Sigmoid colon (tissue), 7 donors: Measurements from ENCODE around the gene CDK8. TPM values are rescaled to one million over a fixed set of nuclear protein-coding genes. Genes with fewer than 3 reads are reported as not detected.
"Not testable (repeated sequence)": the region's sequence is repeated elsewhere in the genome, so short reads cannot be mapped to it uniquely, and the experiment has no call there.

Experiments
- DNase-seq: peaks from one replicate; pipeline ENCODE4 v3.0.0-alpha.2; 2019
- H3K27ac ChIP-seq, 4 donors: fragments of 200-600 bp; sonication (generic); one replicate each; pipeline ENCODE4 v1.5.1; 2016 to 2019; ENCODE audit warnings: mild to moderate bottlenecking in 1 of 4
- H3K27me3 ChIP-seq, 3 donors: fragments of 200-600 bp; sonication (generic); one replicate each; pipeline ENCODE4 v1.5.1; 2019; ENCODE audit warnings: mild to moderate bottlenecking in 1 of 3
- H3K36me3 ChIP-seq, 4 donors: fragments of 200-600 bp; sonication (generic); one replicate each; pipeline ENCODE4 v1.5.1; 2016 to 2019
- H3K4me1 ChIP-seq, 4 donors: fragments of 200-600 bp; sonication (generic); one replicate each; pipeline ENCODE4 v1.5.1; 2017 to 2019
- H3K4me3 ChIP-seq, 4 donors: fragments of 200-600 bp; sonication (generic); one replicate each; pipeline ENCODE4 v1.5.1; 2017 to 2019; ENCODE audit warnings: mild to moderate bottlenecking in 2 of 4, moderate library complexity in 1 of 4
- H3K9me3 ChIP-seq, 4 donors: fragments of 200-600 bp in 3 of 4; sonication (generic) in 3 of 4; one replicate each; pipeline versions ENCODE4 v1.5.1 to v1.6.1; 2013 to 2019
- CTCF ChIP-seq, 4 experiments: fragments of 450-650 bp in 3 of 4; fragments of 200-600 bp in 1 of 4; IDR thresholded peaks; one replicate each; pipeline ENCODE4 v1.5.1; 2016 to 2019; ENCODE audit warnings: antibody characterized with exemption in 4 of 4, mild to moderate bottlenecking in 3 of 4, moderate library complexity in 2 of 4
- EP300 ChIP-seq, 4 donors: sonication (generic); formaldehyde crosslinking; IDR thresholded peaks; one replicate each; pipeline ENCODE4 v1.6.1; 2017; ENCODE audit warnings: antibody characterized with exemption in 4 of 4
- POLR2A ChIP-seq, 2 donors: fragments of 450-650 bp; IDR thresholded peaks; one replicate each; pipeline ENCODE4 v1.6.1; 2016; ENCODE audit warnings: antibody characterized with exemption in 2 of 2, mild to moderate bottlenecking in 2 of 2, moderate library complexity in 2 of 2
- POLR2AphosphoS5 ChIP-seq, 4 donors: sonication (generic); formaldehyde crosslinking; IDR thresholded peaks; one replicate each; pipeline ENCODE4 v1.6.1; 2017; ENCODE audit warnings: antibody characterized with exemption in 4 of 4
- WGBS, 2 donors: extraction: QIAGEN DNeasy Blood & Tissue Kit; methylation state at CpG; one replicate each; pipeline ENCODE4 v1.1.7; 2013; 5-methylcytosine and 5-hydroxymethylcytosine counted together
- intact Hi-C: fragments of 100-400 bp; cut with DNase I; formaldehyde crosslinking; loops from one replicate; pipeline ENCODE4 v1.15.1; 2023
- polyA plus RNA-seq, 3 donors: library from polyadenylated mRNA; stranded (reverse); fragments of 200-250 nt; gene quantifications; one replicate each; pipeline ENCODE4 v1.2.3, GENCODE V29; 2013
- total RNA-seq, 4 donors: library from RNA; depleted of rRNA; stranded (reverse); fragments of >200 nt; gene quantifications; one replicate each; pipeline ENCODE4 v1.1.0, GENCODE V29; 2016
- donor health status: healthy with polysubstance abuse.
- donor health status: Bipolar disorder and iron deficiency.
- donor health status: healthy.

Gene CDK8
- total and polyA plus RNA-seq, 7 donors = 10.8 to 78.6 (median 42.3) TPM

DNA sequence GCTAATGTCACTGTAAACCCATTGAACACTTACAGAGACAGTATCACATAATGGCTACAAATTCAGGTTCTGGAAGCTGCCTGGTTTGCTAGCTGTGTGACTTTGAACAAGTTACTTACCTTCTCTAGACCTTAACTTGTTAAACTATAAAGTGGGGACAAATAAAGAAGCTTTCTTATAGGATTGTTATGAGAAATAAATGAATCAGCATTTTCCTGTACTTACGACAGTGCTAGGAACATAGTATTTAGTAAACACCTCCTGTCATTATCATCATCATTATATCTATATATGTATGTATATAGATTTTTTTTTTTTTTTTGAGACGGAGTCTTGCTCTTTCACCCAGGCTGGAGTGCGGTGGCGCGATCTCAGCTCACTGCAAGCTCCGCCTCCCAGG is 54.9 kb downstream of the CDK8 start:
- TF ChIP-seq CTCF (IDR thresholded peaks at IDR 0.05) (no peak), POLR2A (IDR thresholded peaks at IDR 0.05) (no peak), POLR2AphosphoS5 (IDR thresholded peaks at IDR 0.05) (no peak), EP300 (IDR thresholded peaks at IDR 0.05) (no peak)
- intact Hi-C loops = no loop called here
- Histone ChIP-seq H3K4me3 (no peak overlapping the region), H3K4me1 (peaks cover 0 to 44% (median 19%) of the 10 kb centered on the region in 4 donors), H3K27ac (no peak overlapping the region), H3K27me3 (no peaks in the 10 kb centered on the region), H3K36me3 (no peaks in the 10 kb centered on the region), H3K9me3 (no peaks in the 10 kb centered on the region)
- 97 to 99% methylated on average over 6 of the region's 6 CpGs for WGBS, 2 donors
- DNase-seq = no peak

GRCh38 chr13:26310003-26310402 is 56.1 kb downstream of the CDK8 start:
- H3K4me1 ChIP-seq = peaks cover 0 to 46% (median 18%) of the 10 kb centered on the region in 4 donors
- H3K36me3 ChIP-seq = no peaks in the 10 kb centered on the region
- WGBS, 2 donors = 95 to 97% methylated on average over 4 of the region's 4 CpGs
- no peaks in the 10 kb centered on the region for H3K27me3 ChIP-seq
- intact Hi-C loops = no loop called here
- DNase-seq = no peak
- no peaks in the 10 kb centered on the region for H3K9me3 ChIP-seq
- no peak overlapping the region for H3K4me3 ChIP-seq
- TF ChIP-seq CTCF (IDR thresholded peaks at IDR 0.05) = no peak
- no peak for TF ChIP-seq POLR2AphosphoS5 (IDR thresholded peaks at IDR 0.05)
- no peak for TF ChIP-seq POLR2A (IDR thresholded peaks at IDR 0.05)
- no peak for TF ChIP-seq EP300 (IDR thresholded peaks at IDR 0.05)
- H3K27ac ChIP-seq = no peak overlapping the region

DNA sequence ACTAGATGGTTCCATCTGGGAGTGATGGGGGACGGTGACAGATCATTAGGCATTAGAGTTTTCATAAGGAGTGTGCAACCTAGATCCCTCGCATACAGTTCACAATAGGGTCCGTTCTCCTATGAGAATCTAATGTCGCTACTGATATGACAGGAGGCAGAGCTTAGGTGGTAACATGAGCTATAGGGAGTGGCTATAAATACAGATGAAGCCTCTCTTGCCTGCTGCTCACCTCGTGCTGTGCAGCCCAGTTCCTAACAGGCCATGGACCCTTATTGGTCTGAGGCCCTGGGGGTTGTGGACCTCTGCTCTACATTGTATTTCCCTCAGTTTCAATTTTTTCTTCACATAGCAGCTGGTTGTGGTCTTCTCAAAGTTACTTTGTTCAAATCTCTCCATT is 56.5 kb downstream of the CDK8 start:
- no peaks in the 10 kb centered on the region for H3K27me3 ChIP-seq
- no peak overlapping the region for H3K4me3 ChIP-seq
- TF ChIP-seq CTCF (IDR thresholded peaks at IDR 0.05) (no peak), POLR2AphosphoS5 (IDR thresholded peaks at IDR 0.05) (no peak), EP300 (IDR thresholded peaks at IDR 0.05) (no peak), POLR2A (IDR thresholded peaks at IDR 0.05) (no peak)
- H3K27ac ChIP-seq = no peak overlapping the region
- peaks cover 0 to 46% (median 18%) of the 10 kb centered on the region in 4 donors for H3K4me1 ChIP-seq
- H3K36me3 ChIP-seq = no peaks in the 10 kb centered on the region
- H3K9me3 ChIP-seq = no peaks in the 10 kb centered on the region
- no peak for DNase-seq
- 93 to 96% methylated on average over 5 of the region's 5 CpGs for WGBS, 2 donors
- intact Hi-C loops = no loop called here

GRCh38 chr13:26312019-26312418 is 58.1 kb downstream of the CDK8 start:
- intact Hi-C loops = not testable (repeated sequence)
- WGBS, 2 donors = 96 to 97% methylated on average over 7 of the region's 7 CpGs

GRCh38 chr13:26316095-26316494 is 62.2 kb downstream of the CDK8 start:
- H3K9me3 ChIP-seq, H3K27me3 ChIP-seq, H3K27ac ChIP-seq, DNase-seq, H3K36me3 ChIP-seq, intact Hi-C loops, H3K4me3 ChIP-seq: not testable (repeated sequence)
- WGBS, 2 donors = 96 to 100% methylated on average over 1 of the region's 1 CpG
- peaks cover 0 to 29% (median 7%) of the 10 kb centered on the region in 4 donors for H3K4me1 ChIP-seq

More at GRCh38 chr13:26312019-26312418, 58.1 kb downstream of the CDK8 start:
- not testable (repeated sequence) for H3K4me3 ChIP-seq, H3K27ac ChIP-seq, H3K9me3 ChIP-seq, H3K36me3 ChIP-seq, H3K27me3 ChIP-seq, DNase-seq
- peaks cover 0 to 40% (median 13%) of the 10 kb centered on the region in 4 donors for H3K4me1 ChIP-seq

- intact Hi-C loops = no loop called here
- no peak for DNase-seq
- H3K27me3 ChIP-seq = no peaks in the 10 kb centered on the region
- no peaks in the 10 kb centered on the region for H3K36me3 ChIP-seq
- peak overlapping the region in 2 of 4 donors; percentile 10 to 76 for H3K27ac ChIP-seq
- H3K4me3 ChIP-seq = no peak overlapping the region
- H3K4me1 ChIP-seq = peaks cover 0 to 52% (median 26%) of the 10 kb centered on the region in 4 donors
- no peak for TF ChIP-seq POLR2AphosphoS5 (IDR thresholded peaks at IDR 0.05)
- TF ChIP-seq POLR2A (IDR thresholded peaks at IDR 0.05) = no peak
- no peak for TF ChIP-seq CTCF (IDR thresholded peaks at IDR 0.05)
- no peak for TF ChIP-seq EP300 (IDR thresholded peaks at IDR 0.05)
- no peaks in the 10 kb centered on the region for H3K9me3 ChIP-seq
Observed at GRCh38 chr13:26320766-26321165, 66.8 kb downstream of the CDK8 start.
